ENCODE results near the gene NAGA. TPM values are rescaled to one million over a fixed set of nuclear protein-coding genes. Genes with fewer than 3 reads are reported as not detected.

NAGA gene
- total and polyA plus RNA-seq, 12 donors: 6.6 to 34.8 (median 12.3) TPM

DNA sequence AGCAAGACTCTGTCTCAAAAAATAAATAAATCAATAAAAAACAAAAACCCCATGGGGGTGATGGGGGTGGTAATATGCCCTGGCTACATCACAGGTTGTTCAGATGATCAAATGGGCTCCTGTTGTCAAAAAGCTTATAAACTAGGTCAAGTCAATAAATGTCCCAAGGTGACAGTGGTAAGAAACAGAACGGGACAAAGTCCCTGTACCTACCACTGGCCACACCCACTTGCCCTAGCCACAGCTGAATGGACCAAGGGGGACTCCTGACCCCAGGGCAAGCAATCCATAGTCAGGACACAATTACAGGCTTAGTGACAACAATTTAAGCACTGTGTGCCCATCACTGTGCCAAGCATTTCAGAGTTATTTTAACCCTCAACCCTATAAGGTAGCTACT is 6.0 kb downstream of the NAGA start:
- H3K27me3 ChIP-seq: no peaks in the 10 kb centered on the region
- no peak for DNase-seq
- H3K9me3 ChIP-seq: no peaks in the 10 kb centered on the region
- no peak for TF ChIP-seq CTCF (IDR thresholded peaks at IDR 0.05)
- peaks cover 0 to 11% (median 4%) of the 10 kb centered on the region in 9 donors for H3K4me1 ChIP-seq
- ATAC-seq: no peak
- intact Hi-C loops (cut with DNase I): no loop called here
- no peak overlapping the region for H3K27ac ChIP-seq
- no peak overlapping the region for H3K4me3 ChIP-seq
- 92 to 96% methylated on average over 1 of the region's 1 CpG for WGBS, 2 donors
- peaks cover 0 to 88% (median 44%) of the 10 kb centered on the region in 9 donors for H3K36me3 ChIP-seq

GRCh38 chr22:42062506-42063170 is 8.0 kb downstream of the NAGA start:
- peaks cover 0 to 11% (median 0%) of the 10 kb centered on the region in 11 donors for H3K9me3 ChIP-seq
- TF ChIP-seq CTCF (IDR thresholded peaks at IDR 0.05): no peak
- WGBS, 2 donors: 89 to 95% methylated on average over 10 of the region's 10 CpGs
- peaks cover 0 to 97% (median 42%) of the 10 kb centered on the region in 9 donors for H3K36me3 ChIP-seq
- ATAC-seq (no peak), DNase-seq (no peak)
- H3K4me3 ChIP-seq: no peak overlapping the region
- no peaks in the 10 kb centered on the region for H3K4me1 ChIP-seq
- intact Hi-C loops (cut with DNase I): no loop called here
- no peak overlapping the region for H3K27ac ChIP-seq
- no peaks in the 10 kb centered on the region for H3K27me3 ChIP-seq

- DNase-seq: no peak
- Histone ChIP-seq H3K27me3 (no peaks in the 10 kb centered on the region), H3K9me3 (peaks cover 0 to 26% (median 12%) of the 10 kb centered on the region in 11 donors), H3K4me3 (no peak overlapping the region), H3K4me1 (no peaks in the 10 kb centered on the region), H3K27ac (no peak overlapping the region), H3K36me3 (peaks cover 0 to 81% (median 27%) of the 10 kb centered on the region in 9 donors)
- no peak for TF ChIP-seq CTCF (IDR thresholded peaks at IDR 0.05)
- no peak for ATAC-seq
- 94 to 96% methylated on average over 7 of the region's 7 CpGs for WGBS, 2 donors
- intact Hi-C loops (cut with DNase I): no loop called here
Observed at GRCh38 chr22:42061041-42061440, 9.6 kb downstream of the NAGA start.

DNA sequence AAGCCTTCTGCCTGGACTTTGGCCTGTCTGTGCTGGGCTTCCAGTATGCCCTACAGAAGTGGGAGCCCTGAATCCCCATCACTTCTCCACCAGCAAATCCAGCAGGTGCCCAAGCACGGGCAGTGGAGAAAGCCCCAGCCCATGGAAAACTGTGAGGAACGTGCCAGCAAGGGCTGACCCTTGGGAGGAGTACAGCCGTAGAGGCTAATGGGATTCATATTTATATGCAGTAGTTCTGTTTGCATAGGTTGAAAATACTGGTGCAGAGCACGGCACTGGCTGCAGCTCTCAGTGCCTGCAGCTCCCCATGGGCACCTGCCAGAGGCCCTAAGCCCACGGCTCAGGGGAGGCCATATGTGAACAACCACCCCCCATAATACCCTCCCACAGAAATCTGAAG is 10.1 kb downstream of the NAGA start:
- Histone ChIP-seq H3K9me3 (peaks cover 0 to 26% (median 12%) of the 10 kb centered on the region in 11 donors), H3K27me3 (no peaks in the 10 kb centered on the region), H3K4me1 (no peaks in the 10 kb centered on the region), H3K4me3 (no peak overlapping the region), H3K36me3 (peaks cover 0 to 76% (median 27%) of the 10 kb centered on the region in 9 donors), H3K27ac (no peak overlapping the region)
- intact Hi-C loops (cut with DNase I): no loop called here
- 90 to 96% methylated on average over 5 of the region's 5 CpGs for WGBS, 2 donors
- ATAC-seq: no peak
- DNase-seq: no peak
- no peak for TF ChIP-seq CTCF (IDR thresholded peaks at IDR 0.05)

Data from heart right ventricle (tissue), 16 donors.